LNCaP clone FGC (cell line): Measurements from ENCODE around the gene SLC2A11.

Source experiments
- DNase-seq: peaks from one replicate; pipeline ENCODE4 v3.0.0-alpha.2; 2011; ENCODE audit warnings: low read depth
- H3K4me3 ChIP-seq: 2 replicates; pipeline ENCODE4 v1.5.1; 2011; ENCODE audit warnings: mild to moderate bottlenecking, low read depth, low read length, control low read depth
- TF ChIP-seq, protein P1 (sequence below): IDR thresholded peaks from 2 replicates; pipeline ENCODE4 v1.5.1; 2012; ENCODE audit warnings: mild to moderate bottlenecking; ENCODE audit not compliant: control insufficient read depth, insufficient read depth; ENCODE audit errors: extremely low read depth

SLC2A11 gene

DNA sequence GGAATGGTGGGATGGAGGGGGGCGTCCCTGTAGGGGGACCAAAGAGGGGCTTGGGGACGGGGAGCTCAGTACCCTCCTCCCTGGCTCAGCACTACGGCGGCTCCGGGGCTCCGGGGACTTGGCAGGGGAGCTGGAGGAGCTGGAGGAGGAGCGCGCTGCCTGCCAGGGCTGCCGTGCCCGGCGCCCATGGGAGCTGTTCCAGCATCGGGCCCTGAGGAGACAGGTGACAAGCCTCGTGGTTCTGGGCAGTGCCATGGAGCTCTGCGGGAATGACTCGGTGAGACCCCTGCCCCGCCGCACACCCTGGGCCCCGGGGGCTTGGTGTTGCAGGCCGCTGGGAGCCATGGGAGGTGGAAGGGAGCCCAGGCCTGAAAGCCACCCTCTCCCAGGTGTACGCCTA lies 24.7 kb downstream of the SLC2A11 start:
- no peak for DNase-seq
- no peak overlapping the region for H3K4me3 ChIP-seq
- TF ChIP-seq, protein P1, sequence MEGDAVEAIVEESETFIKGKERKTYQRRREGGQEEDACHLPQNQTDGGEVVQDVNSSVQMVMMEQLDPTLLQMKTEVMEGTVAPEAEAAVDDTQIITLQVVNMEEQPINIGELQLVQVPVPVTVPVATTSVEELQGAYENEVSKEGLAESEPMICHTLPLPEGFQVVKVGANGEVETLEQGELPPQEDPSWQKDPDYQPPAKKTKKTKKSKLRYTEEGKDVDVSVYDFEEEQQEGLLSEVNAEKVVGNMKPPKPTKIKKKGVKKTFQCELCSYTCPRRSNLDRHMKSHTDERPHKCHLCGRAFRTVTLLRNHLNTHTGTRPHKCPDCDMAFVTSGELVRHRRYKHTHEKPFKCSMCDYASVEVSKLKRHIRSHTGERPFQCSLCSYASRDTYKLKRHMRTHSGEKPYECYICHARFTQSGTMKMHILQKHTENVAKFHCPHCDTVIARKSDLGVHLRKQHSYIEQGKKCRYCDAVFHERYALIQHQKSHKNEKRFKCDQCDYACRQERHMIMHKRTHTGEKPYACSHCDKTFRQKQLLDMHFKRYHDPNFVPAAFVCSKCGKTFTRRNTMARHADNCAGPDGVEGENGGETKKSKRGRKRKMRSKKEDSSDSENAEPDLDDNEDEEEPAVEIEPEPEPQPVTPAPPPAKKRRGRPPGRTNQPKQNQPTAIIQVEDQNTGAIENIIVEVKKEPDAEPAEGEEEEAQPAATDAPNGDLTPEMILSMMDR, result no peak

DNA sequence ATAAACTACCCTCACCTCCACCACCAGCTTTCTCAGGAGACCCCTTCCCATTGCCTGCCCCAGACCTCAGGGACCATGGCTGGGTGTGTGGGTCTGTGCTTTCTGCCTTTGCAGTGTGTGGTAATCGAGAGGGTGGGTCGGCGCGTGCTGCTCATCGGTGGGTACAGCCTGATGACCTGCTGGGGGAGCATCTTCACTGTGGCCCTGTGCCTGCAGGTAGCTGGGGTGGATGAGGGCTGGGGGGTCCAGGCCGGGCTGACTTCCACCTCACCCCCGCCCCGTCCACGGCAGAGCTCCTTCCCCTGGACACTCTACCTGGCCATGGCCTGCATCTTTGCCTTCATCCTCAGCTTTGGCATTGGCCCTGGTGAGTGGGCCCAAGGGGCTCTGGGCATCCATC lies 26.0 kb downstream of the SLC2A11 start:
- TF ChIP-seq, protein P1, result no peak
- H3K4me3 ChIP-seq, result no peak overlapping the region
- no peak for DNase-seq

DNA sequence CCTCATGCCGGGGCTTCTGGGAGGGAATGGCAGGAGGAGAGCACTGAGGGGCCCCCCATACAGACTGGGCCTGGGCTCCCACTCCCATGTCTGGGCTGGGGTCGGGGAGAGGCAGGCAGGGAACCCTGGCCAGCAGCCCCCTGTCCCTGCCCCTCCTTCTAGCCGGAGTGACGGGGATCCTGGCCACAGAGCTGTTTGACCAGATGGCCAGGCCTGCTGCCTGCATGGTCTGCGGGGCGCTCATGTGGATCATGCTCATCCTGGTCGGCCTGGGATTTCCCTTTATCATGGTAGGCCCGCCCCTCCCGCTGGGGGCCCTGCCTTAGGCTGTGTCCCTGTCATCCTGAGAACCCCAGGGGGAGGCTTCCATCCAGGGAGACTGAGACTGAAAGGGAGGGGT lies 26.5 kb downstream of the SLC2A11 start:
- no peak overlapping the region for H3K4me3 ChIP-seq
- TF ChIP-seq, protein P1, result no peak
- DNase-seq, result no peak

DNA sequence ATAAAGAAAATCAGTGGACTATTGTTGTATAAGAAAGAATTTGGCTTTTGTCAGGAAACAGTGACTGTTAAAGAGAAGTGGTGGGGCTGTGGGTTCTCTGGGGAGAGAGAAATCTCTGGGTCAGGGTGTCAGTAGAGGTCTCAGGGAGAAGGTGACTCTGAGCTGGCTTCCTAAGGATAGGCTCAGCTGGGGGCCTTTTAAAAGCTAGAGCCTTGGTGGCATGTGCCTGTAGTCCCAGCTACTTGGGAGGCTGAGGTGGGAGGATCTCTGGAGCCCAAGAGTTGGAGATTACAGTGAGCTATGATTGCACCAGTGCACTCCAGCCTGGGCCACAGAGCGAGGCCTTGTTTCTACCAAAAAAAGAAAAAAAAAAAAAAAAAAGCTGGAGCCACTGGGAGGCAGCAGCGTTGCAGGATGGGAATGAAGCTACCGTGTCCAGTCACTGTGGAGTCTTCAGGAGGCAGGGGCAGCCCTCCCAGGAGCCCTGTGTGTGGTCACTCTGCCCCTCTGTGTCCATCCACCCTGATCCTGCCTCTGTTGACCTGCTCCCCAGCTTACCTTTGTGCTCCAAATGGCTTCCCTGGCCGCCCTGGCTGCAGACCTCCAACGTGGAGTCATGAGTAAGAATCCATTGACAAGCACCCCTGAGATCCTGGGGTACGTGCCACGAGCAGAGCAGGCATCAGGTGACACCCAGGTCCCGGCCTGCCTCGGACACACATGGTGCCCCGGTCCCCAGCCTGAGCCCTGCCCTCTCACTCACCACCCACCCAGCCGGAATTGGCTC lies 31.1 kb downstream of the SLC2A11 start:
- TF ChIP-seq, protein P1, result 0 out of 2 replicates have a peak, but pooled peaks have one; percentile 9
- no peak overlapping the region for H3K4me3 ChIP-seq
- DNase-seq, result no peak

DNA sequence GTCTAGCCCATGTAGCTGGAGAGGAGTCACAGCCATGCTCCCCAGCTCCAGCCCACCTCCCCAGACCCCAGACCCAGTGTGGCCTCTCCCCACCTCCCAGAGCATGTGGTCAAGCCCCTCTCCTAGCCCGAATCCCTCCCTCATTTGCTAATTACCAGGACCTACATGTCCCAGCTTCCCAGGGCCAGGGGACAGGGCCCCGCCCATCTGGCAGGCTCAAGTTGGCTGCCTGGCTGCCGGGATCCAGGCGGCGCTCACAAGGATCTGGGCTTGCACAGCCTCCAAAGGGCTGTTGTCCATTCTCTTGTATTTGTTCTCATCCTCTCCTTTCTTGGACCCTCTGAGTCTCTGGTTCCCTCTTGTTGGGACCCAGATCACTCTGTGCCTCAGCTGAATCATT lies 31.9 kb downstream of the SLC2A11 start:
- H3K4me3 ChIP-seq, result no peak overlapping the region
- no peak for DNase-seq
- TF ChIP-seq, protein P1, result no peak

DNA sequence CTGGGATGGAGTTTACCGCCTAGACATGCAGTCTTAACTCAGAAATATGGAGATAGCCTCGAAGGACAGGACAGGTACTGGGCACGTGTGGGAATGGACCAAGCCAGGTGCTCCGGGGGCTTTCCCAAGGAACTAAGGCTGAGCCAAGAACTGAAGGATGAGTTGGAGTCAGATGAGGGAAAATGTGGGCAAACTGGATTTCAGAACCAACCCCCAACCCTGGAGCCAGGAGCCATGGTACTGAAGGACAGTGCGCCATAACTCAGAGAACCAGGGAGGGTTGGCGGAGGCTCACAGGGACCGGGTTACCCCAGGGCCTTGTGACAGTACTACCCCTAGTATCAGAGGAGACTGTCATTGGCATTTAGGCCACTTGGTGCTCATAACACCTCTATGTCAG lies 34.1 kb downstream of the SLC2A11 start:
- TF ChIP-seq, protein P1, result no peak
- DNase-seq, result no peak
- H3K4me3 ChIP-seq, result no peak overlapping the region

DNA sequence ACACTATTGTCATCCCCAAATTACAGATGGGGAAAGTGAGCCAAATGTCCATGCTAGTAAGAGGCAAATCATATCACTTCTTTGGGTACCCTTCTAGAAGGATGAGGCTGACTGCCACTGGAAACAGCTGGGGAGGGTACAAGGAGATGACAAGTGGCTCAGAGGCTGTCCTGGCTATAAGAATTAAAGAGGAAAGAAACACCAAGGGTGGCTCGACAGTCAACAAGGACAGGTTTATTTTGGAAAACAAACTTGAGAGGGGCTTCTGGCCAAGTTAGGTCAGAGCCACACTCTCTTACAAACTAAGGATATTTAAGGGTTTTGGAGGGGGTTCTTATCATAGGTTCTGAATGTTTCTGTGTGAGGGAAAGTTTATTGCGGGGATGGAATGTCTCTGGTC lies 34.5 kb downstream of the SLC2A11 start:
- TF ChIP-seq, protein P1, result no peak
- H3K4me3 ChIP-seq, result no peak overlapping the region

More for the DNA sequence above, 34.5 kb downstream of the SLC2A11 start:
- no peak for DNase-seq
